Activated naive CD8-positive, alpha-beta T cell treated with anti-CD3 and anti-CD28 coated beads, Interleukin-2, amount 50 U/mL, for 16 hours (primary cell): Measurements from ENCODE around the gene TBC1D9B.

ENCODE experiments used
- DNase-seq: peaks from one replicate; pipeline ENCODE4 v3.0.0-alpha.2; 2020; ENCODE audit warnings: low read depth, low spot score

Gene TBC1D9B

GRCh38 chr5:179821298-179822058 lies 86.2 kb downstream of the TBC1D9B start:
- DNase-seq, result peak; percentile 61

- DNase-seq, result peak; percentile 52
Observed at GRCh38 chr5:179820483-179821297, 87.0 kb downstream of the TBC1D9B start, which contains the start of gene SQSTM1. Gene SQSTM1, plus strand, starts transcription at chr5:179820905. Its CDS starts 32 bp downstream, at chr5:179820937.

GRCh38 chr5:179820127-179820482 lies 87.6 kb downstream of the TBC1D9B start:
- DNase-seq, result no peak

GRCh38 chr5:179819296-179820126 lies 88.2 kb downstream of the TBC1D9B start:
- DNase-seq, result no peak

- DNase-seq, result peak; percentile 54
Observed at GRCh38 chr5:179818746-179819295, 88.9 kb downstream of the TBC1D9B start.

GRCh38 chr5:179817890-179818745 lies 89.6 kb downstream of the TBC1D9B start:
- no peak for DNase-seq

- DNase-seq, result no peak
Observed at GRCh38 chr5:179817470-179817840, 90.2 kb downstream of the TBC1D9B start.

- DNase-seq, result no peak
Observed at GRCh38 chr5:179816796-179817469, 90.8 kb downstream of the TBC1D9B start.

- no peak for DNase-seq
Observed at GRCh38 chr5:179816401-179816795, 91.3 kb downstream of the TBC1D9B start.

GRCh38 chr5:179815491-179816249 lies 92.0 kb downstream of the TBC1D9B start:
- no peak for DNase-seq

GRCh38 chr5:179814090-179814489 lies 93.6 kb downstream of the TBC1D9B start:
- no peak for DNase-seq

GRCh38 chr5:179812997-179813607 lies 94.6 kb downstream of the TBC1D9B start:
- no peak for DNase-seq

GRCh38 chr5:179812135-179812825 lies 95.4 kb downstream of the TBC1D9B start:
- DNase-seq, result no peak
